CD4-positive, alpha-beta T cell treated with Interleukin-4 for 4 hours (primary cell): Measurements from ENCODE around the gene SLC17A9.
A peak's percentile ranks its signal among the peaks of the same experiment; 100 is the strongest.
"Not testable (repeated sequence)": the region's sequence is repeated elsewhere in the genome, so short reads cannot be mapped to it uniquely, and the experiment has no call there.

Experiments used
- DNase-seq: peaks from one replicate; pipeline ENCODE4 v3.0.0-alpha.2; 2020

Gene SLC17A9

DNA sequence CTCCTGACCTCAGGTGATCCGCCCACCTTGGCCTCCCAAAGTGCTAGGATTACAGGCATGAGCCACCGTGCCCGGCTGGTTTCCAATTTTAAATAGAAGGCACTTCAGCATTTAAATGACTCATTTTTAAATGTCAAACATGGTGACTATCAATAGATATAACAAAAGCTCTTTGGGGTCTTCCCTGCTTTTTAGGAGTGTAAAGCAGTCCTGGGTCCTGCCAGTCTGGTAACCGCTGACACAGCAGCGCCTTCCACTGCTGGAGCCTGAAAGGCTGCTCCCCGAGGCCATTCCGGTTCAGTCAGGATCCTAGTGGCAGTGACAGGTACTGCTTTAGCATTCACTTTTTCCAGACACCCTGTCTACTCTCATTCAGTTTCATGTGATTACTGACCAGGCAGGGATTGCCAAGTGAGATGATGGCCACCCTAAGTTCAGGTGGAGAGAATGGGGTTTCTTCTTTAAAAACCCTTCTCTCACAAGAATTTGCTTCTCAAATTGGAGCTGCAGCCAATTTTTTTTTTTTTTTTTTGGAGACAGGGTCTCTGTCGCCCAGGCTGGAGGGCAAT is 31.3 kb upstream of the SLC17A9 start:
- peak; percentile 65 for DNase-seq

- peak; percentile 75 for DNase-seq
Measured at GRCh38 chr20:62922451-62922921, 30.0 kb upstream of the SLC17A9 start.

- DNase-seq = not testable (repeated sequence)
Measured at GRCh38 chr20:62923059-62923668, 29.3 kb upstream of the SLC17A9 start.

GRCh38 chr20:62923669-62924441 is 28.7 kb upstream of the SLC17A9 start:
- no peak for DNase-seq

- peak; percentile 66 for DNase-seq
Measured at GRCh38 chr20:62924442-62925075, 27.9 kb upstream of the SLC17A9 start.

GRCh38 chr20:62925076-62925419 is 27.5 kb upstream of the SLC17A9 start:
- DNase-seq = no peak

DNA sequence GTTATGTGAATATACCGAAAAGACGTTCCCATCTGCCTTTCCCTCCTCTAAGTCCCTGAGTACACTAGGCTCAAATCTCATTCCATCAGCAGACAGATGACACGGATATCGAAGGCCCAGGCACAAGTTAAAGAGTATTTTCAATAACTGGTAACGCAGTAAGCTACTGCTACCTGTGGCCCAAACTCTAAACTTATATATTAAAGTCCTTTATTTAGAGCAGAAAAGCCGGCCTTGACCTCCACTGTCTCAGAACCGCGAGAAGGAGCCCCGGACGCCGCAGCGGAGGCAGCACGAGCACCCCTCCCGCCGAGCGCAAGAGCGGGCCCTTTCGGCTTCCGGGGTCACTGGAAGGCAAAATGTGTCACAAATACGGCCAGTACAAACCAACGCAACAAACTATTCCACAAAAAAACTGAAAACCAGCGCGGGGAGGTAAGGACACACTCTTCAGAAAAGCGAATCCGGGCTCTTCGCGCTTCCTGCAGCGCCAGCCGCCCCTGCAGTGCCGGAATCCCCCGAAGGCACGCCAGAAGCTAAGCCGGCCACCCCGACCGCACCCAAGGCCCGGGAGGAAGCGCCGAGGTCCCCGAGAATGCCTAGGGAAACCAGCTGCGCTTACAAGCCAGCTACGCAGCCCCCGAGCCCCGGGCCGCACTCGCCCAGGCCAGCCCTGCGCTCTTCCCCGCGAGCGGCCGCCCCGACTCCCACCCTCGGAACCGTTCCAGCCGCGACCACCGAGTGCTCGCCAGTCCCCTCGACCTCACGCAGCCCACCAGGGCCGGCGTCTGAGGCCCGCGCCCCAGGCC is 26.9 kb upstream of the SLC17A9 start:
- DNase-seq = peak; percentile 36

GRCh38 chr20:62926229-62927127 is 26.0 kb upstream of the SLC17A9 start, which contains the start of gene DIDO1:
Gene DIDO1 (minus strand): TSS chr20:62926505.
- DNase-seq = peak; percentile 91

DNA sequence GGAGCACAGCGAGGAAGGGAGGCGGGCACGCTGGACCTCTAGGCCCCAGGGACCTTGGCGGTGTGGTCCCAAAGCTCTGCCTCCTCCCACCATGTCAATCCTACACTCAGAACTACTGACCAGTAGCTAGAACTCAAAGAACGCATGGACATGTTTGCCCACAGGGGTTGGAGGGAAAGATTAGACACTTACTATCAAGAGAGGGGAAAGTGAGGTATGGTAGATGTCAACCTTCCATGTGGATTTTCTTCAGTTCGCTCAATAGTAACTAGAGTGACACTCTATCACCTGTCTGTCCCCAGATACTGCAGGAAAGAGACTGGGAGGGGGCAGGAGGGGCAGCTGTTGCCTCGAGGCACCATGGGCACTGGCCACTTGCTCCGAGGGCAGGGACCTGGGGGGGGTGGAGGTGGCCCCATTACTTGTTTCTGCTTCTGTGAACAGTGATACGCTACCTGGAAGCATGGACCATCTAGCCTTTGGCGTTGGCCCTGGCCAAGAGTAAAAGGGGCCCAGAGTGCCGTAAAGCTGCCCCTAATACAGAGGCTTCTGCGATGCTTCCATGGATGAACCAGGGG is 25.3 kb upstream of the SLC17A9 start:
- DNase-seq = no peak

GRCh38 chr20:62928246-62928939 is 24.1 kb upstream of the SLC17A9 start:
- no peak for DNase-seq

- DNase-seq = peak; percentile 36
Measured at GRCh38 chr20:62929051-62929538, 23.4 kb upstream of the SLC17A9 start.

GRCh38 chr20:62931464-62931863 is 21.0 kb upstream of the SLC17A9 start:
- DNase-seq = no peak

GRCh38 chr20:62933966-62934365 is 18.5 kb upstream of the SLC17A9 start:
- no peak for DNase-seq

DNA sequence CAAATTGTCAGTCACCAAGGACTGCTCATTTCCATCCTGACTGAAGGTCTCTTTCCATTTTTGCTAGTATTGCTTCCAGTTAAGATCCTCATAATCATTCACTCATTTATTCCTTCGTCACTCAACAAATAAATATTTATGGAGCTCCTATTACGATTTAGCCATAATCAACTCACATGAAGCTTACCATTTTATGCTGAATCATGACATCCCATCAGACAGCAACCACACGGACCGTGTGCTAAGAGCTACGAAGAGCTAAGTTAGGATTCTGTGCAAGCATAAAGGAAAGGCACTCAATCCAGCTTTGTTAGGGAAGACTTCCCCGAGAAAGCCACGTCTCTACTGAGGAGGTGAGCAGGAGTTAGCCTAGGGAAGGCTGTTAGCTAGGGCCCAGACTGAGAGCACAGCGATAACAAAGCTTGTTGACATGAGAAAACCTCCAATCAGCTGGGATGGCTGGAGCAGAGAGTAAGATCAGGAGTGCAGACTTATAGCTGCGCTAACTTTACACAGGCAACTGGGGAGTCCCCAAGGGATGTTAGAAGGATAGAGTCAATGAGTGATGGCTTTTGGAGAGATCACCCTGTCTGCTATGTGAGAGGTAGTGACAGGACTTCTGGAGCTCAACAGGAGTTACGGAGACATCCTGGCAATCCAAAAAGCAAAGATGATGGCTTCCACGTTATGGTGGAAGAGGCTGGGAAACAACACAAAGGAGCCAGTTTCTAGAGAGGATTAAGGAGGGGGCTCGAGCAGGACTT is 17.1 kb upstream of the SLC17A9 start:
- no peak for DNase-seq

DNA sequence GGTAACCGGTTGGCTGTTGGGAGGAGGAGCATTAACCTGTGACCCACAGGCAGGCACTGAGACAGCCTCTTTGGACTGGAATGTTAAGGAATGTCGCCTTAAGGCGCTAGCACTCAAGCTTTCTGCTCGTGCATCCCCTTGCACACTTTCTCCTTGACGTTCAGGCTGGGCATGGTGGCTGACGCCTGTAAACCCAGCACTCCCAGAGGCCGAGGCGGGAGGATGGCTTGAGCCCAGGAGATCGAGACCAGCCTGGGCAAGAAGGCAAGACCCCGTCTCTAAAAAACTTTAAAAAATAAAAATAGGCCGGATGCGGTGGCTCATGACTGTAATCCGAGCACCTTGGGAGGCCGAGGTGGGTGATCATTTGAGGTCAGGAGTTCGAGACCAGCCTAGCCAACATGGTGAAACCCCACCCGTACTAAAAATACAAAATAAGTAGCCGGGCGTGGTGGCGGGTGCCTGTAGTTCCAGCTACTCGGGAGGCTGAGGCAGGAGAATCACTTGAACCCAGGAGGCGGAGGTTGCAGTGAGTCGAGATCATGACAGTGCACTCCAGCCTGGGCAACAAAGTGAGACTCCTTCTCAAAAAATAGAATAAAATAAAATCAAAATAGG is 16.4 kb upstream of the SLC17A9 start:
- no peak for DNase-seq

DNA sequence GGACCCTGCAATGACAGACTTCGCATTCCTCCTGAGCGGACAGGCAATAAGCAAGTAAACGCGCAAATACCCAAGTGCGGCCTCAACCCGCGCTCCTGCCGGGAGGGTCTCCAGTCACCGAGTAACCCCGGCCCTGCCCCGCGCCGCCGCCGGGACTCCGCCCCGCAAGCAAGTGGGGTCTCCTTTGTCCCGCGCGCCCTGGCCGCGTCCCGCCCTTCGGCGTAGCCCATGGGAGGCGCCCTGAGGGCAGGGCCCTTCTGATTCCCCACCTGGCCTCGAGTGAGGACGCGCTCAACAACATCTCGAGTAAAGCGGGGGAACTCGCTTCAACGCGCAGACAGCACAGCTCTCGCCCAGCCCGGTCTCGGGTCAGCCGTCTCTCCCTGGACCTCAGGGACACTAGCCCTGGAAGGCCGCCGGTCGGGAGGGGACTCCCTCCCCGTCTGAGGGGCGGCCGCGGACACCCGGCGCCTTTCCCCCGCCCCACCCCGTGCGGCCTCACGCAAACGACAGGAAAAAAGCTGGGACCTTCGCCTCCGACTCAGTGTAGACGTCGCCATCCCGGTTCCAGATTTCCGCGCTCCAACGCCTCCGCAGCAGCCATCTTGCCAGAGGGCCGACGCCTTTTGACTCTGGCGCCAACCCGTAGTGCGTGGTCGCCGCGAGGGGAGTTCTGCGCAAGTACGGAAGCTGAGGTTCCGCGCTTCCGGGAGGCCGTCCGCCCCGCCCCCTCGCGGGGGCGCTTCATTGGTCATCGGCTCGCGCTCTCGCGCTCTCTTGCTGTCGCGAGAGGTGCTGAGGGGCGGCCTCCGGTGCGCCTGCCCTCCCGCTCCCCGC is 15.0 kb upstream of the SLC17A9 start:
- DNase-seq = peak; percentile 97

DNA sequence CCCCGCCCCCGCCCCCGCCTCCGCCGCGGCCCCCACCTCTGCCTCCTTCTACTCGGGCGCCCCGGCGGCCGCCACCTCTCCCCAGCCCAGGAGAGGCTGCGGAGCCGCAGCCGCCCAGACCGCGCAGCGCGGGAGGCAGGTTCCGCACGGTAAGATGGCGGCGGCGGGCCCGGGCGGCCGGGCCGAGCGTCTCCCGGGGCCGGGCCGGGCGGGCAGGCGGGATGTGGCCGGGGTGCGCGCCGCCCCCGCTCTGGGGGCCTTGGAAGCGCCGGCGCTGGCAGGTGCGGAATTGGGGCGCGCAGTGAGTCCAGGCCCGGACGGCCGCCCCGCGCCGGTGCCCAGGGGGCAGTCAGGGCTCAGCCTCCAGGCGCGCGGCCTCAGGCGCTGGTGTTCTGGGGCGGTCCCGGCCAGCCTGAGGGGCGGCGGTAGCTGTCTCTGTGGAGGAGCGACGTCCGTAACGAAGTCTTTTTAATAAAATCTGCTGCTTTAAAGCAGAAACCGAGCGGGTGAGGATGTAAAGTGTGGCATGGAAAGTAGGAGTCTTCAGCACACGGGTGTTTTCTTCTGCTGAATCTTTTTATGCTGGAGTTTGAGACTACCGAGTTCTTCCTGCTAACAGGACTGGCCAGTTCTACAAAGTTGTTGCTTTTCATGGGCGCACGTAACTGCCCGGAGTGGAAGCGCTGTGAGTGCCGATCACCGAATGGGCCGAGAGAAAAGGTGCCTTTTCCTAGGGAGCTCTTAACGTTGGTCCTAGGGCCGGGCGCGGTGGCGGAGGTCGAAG is 14.2 kb upstream of the SLC17A9 start, which contains the start of gene GID8:
Gene GID8 (plus strand): TSS at position 43 of the 784 bp plus-strand sequence. CDS start 3,356 bp downstream, outside the sequence.
- DNase-seq = no peak
